ENCODE results near the gene TRIM34. TPM values are rescaled to one million over a fixed set of nuclear protein-coding genes. Genes with fewer than 3 reads are reported as not detected.
"Not testable (repeated sequence)": the region's sequence is repeated elsewhere in the genome, so short reads cannot be mapped to it uniquely, and the experiment has no call there.

The TRIM34 gene
- total RNA-seq, 4 donors from 2014 or later: 7.0 to 11.1 (median 7.6) TPM

DNA sequence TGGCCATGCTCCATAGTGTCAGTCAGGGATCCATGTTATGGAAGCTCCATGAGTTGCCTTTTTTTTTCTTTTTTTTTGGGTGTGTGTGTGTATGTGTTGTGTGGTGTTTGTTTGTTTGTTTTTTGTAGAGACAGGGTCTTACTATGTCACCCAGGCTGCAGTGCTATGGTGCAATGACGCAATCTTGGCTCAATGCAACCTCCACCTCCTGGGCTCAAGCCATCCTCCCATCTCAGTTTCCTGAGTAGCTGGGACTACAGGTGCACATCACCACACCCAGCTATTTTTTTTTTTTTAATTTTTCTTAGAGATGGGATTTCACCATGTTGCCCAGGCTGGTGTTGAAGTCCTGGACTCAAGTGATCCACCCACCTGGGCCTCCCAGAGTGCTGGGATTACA, 63.7 kb downstream of the TRIM34 start:
- DNase-seq: no peak
- no peaks in the 10 kb centered on the region for H3K9me3 ChIP-seq
- intact Hi-C loops (cut with DNase I): no loop called here
- no peak overlapping the region for H3K4me3 ChIP-seq (replicated peaks in 1 of 3)
- H3K4me1 ChIP-seq: peaks cover 12 to 16% of the 10 kb centered on the region in 2 donors
- 94 to 100% methylated on average over 1 of the region's 1 CpG for WGBS, 2 donors
- no peaks in the 10 kb centered on the region for H3K27me3 ChIP-seq
- no peak overlapping the region for H3K27ac ChIP-seq
- H3K36me3 ChIP-seq: no peaks in the 10 kb centered on the region
- TF ChIP-seq, protein P1, sequence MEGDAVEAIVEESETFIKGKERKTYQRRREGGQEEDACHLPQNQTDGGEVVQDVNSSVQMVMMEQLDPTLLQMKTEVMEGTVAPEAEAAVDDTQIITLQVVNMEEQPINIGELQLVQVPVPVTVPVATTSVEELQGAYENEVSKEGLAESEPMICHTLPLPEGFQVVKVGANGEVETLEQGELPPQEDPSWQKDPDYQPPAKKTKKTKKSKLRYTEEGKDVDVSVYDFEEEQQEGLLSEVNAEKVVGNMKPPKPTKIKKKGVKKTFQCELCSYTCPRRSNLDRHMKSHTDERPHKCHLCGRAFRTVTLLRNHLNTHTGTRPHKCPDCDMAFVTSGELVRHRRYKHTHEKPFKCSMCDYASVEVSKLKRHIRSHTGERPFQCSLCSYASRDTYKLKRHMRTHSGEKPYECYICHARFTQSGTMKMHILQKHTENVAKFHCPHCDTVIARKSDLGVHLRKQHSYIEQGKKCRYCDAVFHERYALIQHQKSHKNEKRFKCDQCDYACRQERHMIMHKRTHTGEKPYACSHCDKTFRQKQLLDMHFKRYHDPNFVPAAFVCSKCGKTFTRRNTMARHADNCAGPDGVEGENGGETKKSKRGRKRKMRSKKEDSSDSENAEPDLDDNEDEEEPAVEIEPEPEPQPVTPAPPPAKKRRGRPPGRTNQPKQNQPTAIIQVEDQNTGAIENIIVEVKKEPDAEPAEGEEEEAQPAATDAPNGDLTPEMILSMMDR (IDR thresholded peaks at IDR 0.05): no peak
- TF ChIP-seq POLR2A (IDR thresholded peaks at IDR 0.05): no peak

DNA sequence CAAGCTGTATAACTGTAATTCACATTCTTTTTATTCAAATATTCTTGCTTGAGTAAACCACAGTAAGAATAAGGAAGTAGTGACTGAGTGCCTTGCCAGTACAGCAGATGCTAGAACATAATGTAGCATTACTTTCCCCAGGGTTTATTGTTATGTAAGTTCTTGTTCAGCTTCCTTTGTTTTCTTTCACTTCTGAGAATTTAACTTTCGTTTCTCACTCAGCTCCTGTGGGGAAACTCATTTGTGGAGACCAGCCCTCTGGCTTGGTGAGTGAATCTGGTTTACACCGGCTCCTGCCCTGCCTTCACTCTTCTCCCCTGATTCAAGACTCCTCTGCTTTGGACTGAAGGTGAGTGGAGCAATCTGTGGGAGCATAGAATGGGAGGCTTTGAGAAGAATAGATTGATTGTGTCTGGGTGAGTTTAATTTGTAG, 64.8 kb downstream of the TRIM34 start, which contains the start of gene TRIM22:
TSS of gene TRIM22 (plus strand) at position 240 of the 433 bp plus-strand sequence. CDS start 6,443 bp downstream, outside the sequence.
- Histone ChIP-seq H3K4me1 (peaks cover 7 to 9% of the 10 kb centered on the region in 2 donors), H3K27me3 (no peaks in the 10 kb centered on the region), H3K4me3 (replicated peaks in 1 of 3) (peak within 1 kb of the TSS in 2 of 3 donors; percentile 6 to 27), H3K27ac (peak within 1 kb of the TSS; percentile 80 to 92 (median 82)), H3K9me3 (no peaks in the 10 kb centered on the region), H3K36me3 (no peaks in the 10 kb centered on the region)
- TF ChIP-seq, protein P1 (IDR thresholded peaks at IDR 0.05): no peak
- TF ChIP-seq POLR2A (IDR thresholded peaks at IDR 0.05): no peak
- WGBS, 2 donors: 26 to 36% methylated on average over 2 of the region's 2 CpGs
- intact Hi-C loops (cut with DNase I): no loop called here
- DNase-seq: peak; percentile 33 to 51

DNA sequence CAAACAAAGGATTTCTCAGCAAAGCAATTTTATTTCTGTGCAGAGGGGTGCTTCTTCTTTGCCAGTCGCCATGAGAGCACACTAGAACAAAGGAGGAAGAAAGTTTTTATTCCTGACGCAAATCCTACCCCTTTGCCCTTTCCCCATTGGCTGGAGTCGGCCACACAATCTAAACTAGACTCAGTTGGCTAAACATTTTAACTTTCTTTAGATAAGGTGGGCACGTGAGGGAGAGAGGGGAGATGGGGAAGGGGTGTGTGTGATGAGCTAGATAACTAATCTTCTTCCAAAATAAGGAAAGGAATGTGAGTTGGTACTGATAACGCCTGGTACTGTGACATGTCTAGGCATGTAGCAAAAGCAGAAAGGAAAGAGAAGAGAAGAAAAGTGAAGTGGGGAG, 65.4 kb downstream of the TRIM34 start:
- Histone ChIP-seq H3K27ac (peak overlapping the region; percentile 80 to 92 (median 82)), H3K27me3 (no peaks in the 10 kb centered on the region), H3K4me3 (replicated peaks in 1 of 3) (peak overlapping the region in 2 of 3 donors; percentile 6 to 27), H3K4me1 (peaks cover 7% of the 10 kb centered on the region in 2 donors), H3K9me3 (no peaks in the 10 kb centered on the region), H3K36me3 (no peaks in the 10 kb centered on the region)
- no peak for DNase-seq
- TF ChIP-seq, protein P1 (IDR thresholded peaks at IDR 0.05): no peak
- peak in 1 of 2 donors; percentile 1 for TF ChIP-seq POLR2A (IDR thresholded peaks at IDR 0.05)
- intact Hi-C loops (cut with DNase I): no loop called here
- 44 to 59% methylated on average over 5 of the region's 5 CpGs for WGBS, 2 donors

DNA sequence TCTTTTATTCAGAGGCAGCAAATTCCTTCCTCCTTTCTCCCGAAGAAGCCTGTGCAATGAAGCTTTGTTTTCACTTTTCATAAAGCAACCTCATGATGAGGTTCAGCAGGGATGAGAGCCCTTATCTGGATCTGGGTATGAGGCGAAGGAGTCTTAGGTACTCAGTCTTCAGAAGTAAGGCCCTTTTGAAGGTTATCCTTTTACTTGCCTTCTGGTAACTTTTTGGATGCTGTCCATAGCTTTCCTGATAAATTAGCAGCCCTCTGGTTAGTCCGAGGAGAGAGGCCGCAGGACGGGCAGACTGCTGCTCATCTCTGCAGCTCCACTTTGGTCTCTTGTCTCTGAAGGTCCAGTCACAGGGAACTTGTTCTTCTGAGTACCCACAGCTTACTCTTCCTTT, 65.9 kb downstream of the TRIM34 start:
- 51 to 63% methylated on average over 5 of the region's 5 CpGs for WGBS, 2 donors
- no peak for DNase-seq
- TF ChIP-seq POLR2A (IDR thresholded peaks at IDR 0.05): no peak
- TF ChIP-seq, protein P1 (IDR thresholded peaks at IDR 0.05): no peak
- Histone ChIP-seq H3K27ac (peak overlapping the region; percentile 80 to 92 (median 82)), H3K36me3 (no peaks in the 10 kb centered on the region), H3K4me1 (peaks cover 5 to 7% of the 10 kb centered on the region in 2 donors), H3K9me3 (no peaks in the 10 kb centered on the region), H3K27me3 (no peaks in the 10 kb centered on the region), H3K4me3 (replicated peaks in 1 of 3) (peak overlapping the region in 2 of 3 donors; percentile 0 to 27)
- intact Hi-C loops (cut with DNase I): no loop called here

DNA sequence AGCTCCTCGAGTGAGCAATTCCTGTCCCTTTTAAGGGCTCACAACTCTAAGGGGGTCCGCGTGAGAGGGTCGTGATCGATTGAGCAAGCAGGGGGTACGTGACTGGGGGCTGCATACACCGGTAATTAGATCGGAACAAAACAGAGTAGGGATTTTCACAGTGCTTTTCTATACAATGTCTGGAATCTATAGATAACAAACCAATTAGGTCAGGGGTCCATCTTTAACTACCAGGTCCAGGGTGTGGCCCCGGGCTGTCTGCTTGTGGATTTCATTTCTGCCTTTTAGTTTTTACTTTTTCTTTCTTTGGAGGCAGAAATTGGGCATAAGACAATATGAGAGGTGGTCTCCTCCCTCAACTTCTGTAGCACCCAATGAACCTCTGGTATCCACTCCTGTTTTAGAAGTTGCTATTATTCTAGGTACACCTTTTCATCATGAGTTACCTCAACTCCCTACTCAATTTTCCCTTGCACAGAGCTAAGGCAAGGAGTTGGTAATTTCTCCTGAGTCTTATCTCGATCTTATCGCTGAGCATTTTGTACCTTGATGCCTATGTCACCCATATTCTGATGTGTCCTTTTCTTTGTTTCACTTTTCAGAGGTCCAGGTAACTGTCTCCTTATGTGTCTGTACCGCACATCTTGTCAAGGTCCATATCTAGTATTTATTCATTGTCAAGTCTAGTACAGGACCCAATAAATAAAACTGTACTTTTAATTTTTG, 66.6 kb downstream of the TRIM34 start:
- H3K27me3 ChIP-seq; intact Hi-C loops (cut with DNase I); DNase-seq; H3K9me3 ChIP-seq; H3K4me1 ChIP-seq; H3K36me3 ChIP-seq: not testable (repeated sequence)
- peak overlapping the region in 1 of 3 donors; percentile 27 for H3K4me3 ChIP-seq (replicated peaks in 1 of 3)
- 68 to 74% methylated on average over 12 of the region's 12 CpGs for WGBS, 2 donors
- peak overlapping the region in 2 of 3 donors; percentile 82 to 92 for H3K27ac ChIP-seq

Data from thyroid gland (tissue), 4 donors.